ENCODE measurements around the gene CHD9.

- TF ChIP-seq CTCF (IDR thresholded peaks at IDR 0.05) (no peak), POLR2AphosphoS5 (IDR thresholded peaks at IDR 0.05; ENCODE audit: low read depth, low read length) (no peak), TCF7L2 (IDR thresholded peaks at IDR 0.05; ENCODE audit: low read depth, low read length) (no peak), SIN3A (IDR thresholded peaks at IDR 0.05; ENCODE audit: borderline replicate concordance, insufficient read depth, low read depth, low read length) (no peak)
Observed at GRCh38 chr16:53035176-53035942, 19.4 kb upstream of the CHD9 start.
